Mesangial cell (primary cell): ENCODE measurements around the gene CIZ1. TPM values are rescaled to one million over a fixed set of nuclear protein-coding genes. Genes with fewer than 3 reads are reported as not detected.

ENCODE experiments used
- total RNA-seq: library from RNA; depleted of rRNA; stranded (reverse); fragments of >200 nt; gene quantifications from 2 replicates; pipeline ENCODE4 v1.2.3, GENCODE V29; 2015

CIZ1 gene
- total RNA-seq, result 67.0 and 90.5 TPM in 2 replicates

DNA sequence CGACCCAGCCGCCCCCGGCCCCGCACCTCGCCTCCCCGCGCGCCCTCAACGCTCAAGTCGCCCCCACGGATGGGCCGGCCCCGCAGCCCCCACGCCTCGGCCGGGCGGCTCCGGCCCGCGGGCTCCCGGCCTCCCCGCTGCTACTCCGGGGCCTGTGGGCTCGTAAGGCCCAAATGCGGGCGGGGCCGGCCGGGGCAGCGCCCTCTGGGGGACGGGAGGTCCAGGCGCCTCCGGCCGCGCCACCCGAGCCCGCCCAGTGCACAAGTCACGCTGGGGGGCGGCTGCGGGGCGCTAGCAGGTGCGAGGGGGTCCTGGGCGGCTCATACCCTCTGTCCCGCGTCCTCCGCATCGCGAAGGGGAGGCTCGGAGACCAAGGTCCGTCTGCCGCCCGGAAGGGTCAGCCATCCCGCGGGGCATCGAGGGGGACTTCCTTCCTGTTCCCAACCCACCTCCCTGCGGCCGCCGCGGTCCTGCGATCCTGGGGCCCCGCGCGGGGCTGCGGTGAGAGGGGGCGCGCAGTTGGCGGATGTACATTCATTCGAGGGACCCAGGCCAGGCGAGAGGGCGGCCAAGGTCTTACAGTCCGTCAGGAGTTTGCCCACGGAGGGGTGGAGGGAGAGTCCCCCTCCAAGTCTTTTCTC lies at the start of gene CIZ1:
Gene CIZ1 (minus strand): TSS at position 167 of the 641 bp plus-strand sequence. CDS start 715 bp downstream, outside the sequence.

DNA sequence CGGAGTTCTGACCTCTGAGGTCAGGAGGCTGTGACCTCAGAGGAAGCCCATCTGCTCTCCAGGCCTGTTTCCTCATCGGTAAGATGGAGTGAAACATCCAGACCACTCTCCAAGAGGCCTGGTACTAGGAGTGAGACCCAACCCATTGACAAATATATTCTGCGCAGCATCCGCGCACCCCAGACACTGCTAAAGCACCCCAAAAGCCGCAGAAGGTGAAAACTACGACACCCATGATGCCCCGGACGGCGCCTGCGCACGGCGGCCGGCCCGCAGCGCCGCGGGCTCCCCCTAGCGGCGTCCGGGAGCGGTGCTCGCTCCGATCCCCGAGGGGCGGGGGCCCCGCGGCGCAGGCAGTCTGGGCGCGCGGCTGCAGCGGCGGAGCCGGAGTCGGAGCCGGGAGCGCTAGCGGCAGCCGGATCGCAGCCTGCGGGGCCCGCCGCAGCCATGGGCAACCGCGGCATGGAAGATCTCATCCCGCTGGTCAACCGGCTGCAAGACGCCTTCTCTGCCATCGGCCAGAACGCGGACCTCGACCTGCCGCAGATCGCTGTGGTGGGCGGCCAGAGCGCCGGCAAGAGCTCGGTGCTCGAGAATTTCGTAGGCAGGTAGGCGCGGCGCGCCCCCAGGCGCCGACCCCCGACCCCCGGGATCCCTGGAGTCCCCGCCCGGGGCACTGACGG lies 11.8 kb upstream of the CIZ1 start, which contains the start of gene DNM1:
Gene DNM1 (plus strand): TSS at position 356 of the 683 bp plus-strand sequence. CDS start 92 bp downstream, at position 448.

GRCh38 chr9:128159784-128160602 lies 31.4 kb downstream of the CIZ1 start, which contains the start of gene BBLN:
Gene BBLN (plus strand): TSS chr9:128160265. CDS start chr9:128160408, 143 bp downstream.

GRCh38 chr9:128149001-128149701 lies 42.2 kb downstream of the CIZ1 start, which contains the start of gene LCN2:
Gene LCN2 (plus strand): TSS chr9:128149453. CDS start chr9:128149526, 73 bp downstream.

GRCh38 chr9:128127568-128127989 lies 63.8 kb downstream of the CIZ1 start, which contains the start of gene PTGES2:
Gene PTGES2 (minus strand): TSS chr9:128127729. CDS start chr9:128127717, 12 bp downstream.

Other genes with a start within 250 kb of the CIZ1 start
- 4.6 and 9.5 TPM in 2 replicates for gene EEIG1, start 210.6 kb downstream of the CIZ1 start, total RNA-seq
- 8.3 and 8.5 TPM in 2 replicates for gene NAIF1, start 124.3 kb downstream of the CIZ1 start, total RNA-seq
- 9.8 TPM in 2 replicates for gene SLC25A25, start 123.3 kb downstream of the CIZ1 start, total RNA-seq
- gene PTGES2, start 63.8 kb downstream of the CIZ1 start, total RNA-seq, result 84.0 and 100 TPM in 2 replicates
- gene LCN2, start 42.1 kb downstream of the CIZ1 start, total RNA-seq, result 1.9 TPM in 1 of 2 replicates, not detected in the other
- 177 and 374 TPM in 2 replicates for gene BBLN, start 31.3 kb downstream of the CIZ1 start, total RNA-seq
- 44.2 and 131 TPM in 2 replicates for gene DNM1, start 11.8 kb upstream of the CIZ1 start, total RNA-seq
- gene GOLGA2, start 84.4 kb upstream of the CIZ1 start, total RNA-seq, result 41.7 and 62.4 TPM in 2 replicates
- gene SWI5, start 84.7 kb upstream of the CIZ1 start, total RNA-seq, result 48.6 and 66.6 TPM in 2 replicates
- gene TRUB2, start 130.9 kb upstream of the CIZ1 start, total RNA-seq, result 16.6 and 17.2 TPM in 2 replicates
- 61.1 and 63.0 TPM in 2 replicates for gene COQ4, start 131.3 kb upstream of the CIZ1 start, total RNA-seq
- 36.3 and 48.2 TPM in 2 replicates for gene SLC27A4, start 149.0 kb upstream of the CIZ1 start, total RNA-seq
- 47.9 and 55.2 TPM in 2 replicates for gene URM1, start 179.8 kb upstream of the CIZ1 start, total RNA-seq
- gene CERCAM, start 229.3 kb upstream of the CIZ1 start, total RNA-seq, result 91.9 and 147 TPM in 2 replicates